Adipocyte (in vitro differentiated cells): ENCODE results near the gene PACS2.

Experiments
- DNase-seq: peaks from one replicate; pipeline ENCODE4 v3.0.0-alpha.2; 2015; ENCODE audit warnings: low read depth
- H3K27me3 ChIP-seq: replicated peaks from 2 replicates; pipeline ENCODE4 v1.7.0; 2013; ENCODE audit warnings: mild to moderate bottlenecking, low read length, moderate library complexity; ENCODE audit not compliant: control insufficient read depth, insufficient read depth
- H3K36me3 ChIP-seq: 2 replicates; pipeline ENCODE4 v1.7.0; 2013; ENCODE audit warnings: low read length, mild to moderate bottlenecking, moderate library complexity; ENCODE audit not compliant: control insufficient read depth, insufficient read depth, severe bottlenecking
- H3K4me1 ChIP-seq: 2 replicates; pipeline ENCODE4 v1.7.0; 2013; ENCODE audit warnings: mild to moderate bottlenecking, low read length, moderate library complexity; ENCODE audit not compliant: control insufficient read depth, insufficient read depth
- H3K4me3 ChIP-seq: 2 replicates; pipeline ENCODE4 v1.7.0; 2013; ENCODE audit warnings: mild to moderate bottlenecking, low read length, moderate library complexity
- H3K9ac ChIP-seq: 2 replicates; pipeline ENCODE4 v1.7.0; 2013; ENCODE audit warnings: mild to moderate bottlenecking, low read length, moderate library complexity
- H3K9me3 ChIP-seq: 2 replicates; pipeline ENCODE4 v1.7.0; 2013; ENCODE audit warnings: mild to moderate bottlenecking, low read length, moderate library complexity; ENCODE audit not compliant: control insufficient read depth

The PACS2 gene

DNA sequence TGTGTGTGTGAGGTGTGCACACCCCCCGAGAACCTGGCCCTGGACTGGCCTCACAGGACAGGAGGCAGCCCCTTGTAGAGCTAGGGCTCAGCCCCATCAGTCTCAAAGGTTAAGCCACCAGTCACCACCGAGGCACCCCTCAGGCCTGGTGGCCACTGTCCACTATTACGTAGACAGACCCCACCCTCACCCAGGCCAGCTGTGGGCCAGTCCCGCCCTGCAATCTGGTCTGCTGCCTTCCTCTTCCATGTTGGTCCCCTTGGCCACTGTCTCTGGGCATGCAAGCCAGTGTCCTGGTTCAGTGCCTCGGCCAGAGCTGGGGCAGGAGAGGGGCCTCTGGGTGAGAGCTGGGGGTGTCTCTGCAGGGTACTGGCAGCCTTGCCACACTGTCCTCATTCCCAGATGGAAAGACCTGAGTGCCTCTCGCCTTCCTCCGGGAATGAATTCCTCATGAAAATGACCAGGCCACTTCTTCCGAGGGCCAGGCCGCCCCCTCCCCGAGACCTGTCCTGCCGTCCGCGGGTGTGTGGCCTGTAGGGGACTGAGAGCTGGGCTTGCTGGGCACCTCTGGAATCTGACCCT is 82.9 kb downstream of the PACS2 start:
- Histone ChIP-seq H3K36me3 (peaks cover 8% of the 10 kb centered on the region), H3K4me3 (peak overlapping the region; percentile 92), H3K27me3 (no peaks in the 10 kb centered on the region), H3K4me1 (peaks cover 16% of the 10 kb centered on the region), H3K9me3 (no peaks in the 10 kb centered on the region), H3K9ac (peak overlapping the region; percentile 93)
- DNase-seq: no peak

DNA sequence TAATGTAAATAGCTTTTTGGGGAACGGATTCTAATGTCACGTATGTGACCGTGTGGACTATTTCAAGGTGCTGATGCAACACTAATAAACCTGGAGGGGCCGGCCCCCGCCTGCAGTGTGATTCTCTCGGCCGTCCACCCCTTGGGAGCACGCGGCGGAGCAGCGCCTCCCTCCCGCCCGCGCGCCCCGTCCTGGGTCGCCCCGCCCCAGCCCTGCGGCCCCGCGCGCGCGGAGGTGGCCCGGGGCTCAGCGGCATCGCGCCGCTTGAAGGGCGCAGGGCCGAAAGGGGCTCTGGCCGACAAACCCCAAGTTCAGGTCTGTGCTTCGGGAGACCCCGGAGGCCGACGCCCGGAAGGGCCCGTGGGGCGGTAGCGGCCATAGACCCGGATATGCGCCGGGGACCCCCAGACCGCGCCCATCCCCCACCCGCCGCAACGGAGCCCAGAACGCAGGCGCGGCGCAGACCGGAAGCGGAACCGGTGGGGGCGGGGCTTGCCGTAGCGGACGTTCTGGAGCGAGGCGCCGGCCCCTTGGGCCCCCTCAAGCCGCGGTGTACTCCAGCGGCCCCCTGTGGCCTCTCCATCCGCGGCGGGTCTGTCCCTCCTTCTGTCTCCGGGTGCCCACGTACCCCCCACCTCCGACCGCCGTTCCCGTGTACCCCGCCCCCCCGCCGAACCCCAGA is 83.6 kb downstream of the PACS2 start, which contains the start of gene TEX22:
TSS of gene TEX22 (plus strand) at position 495 of the 682 bp plus-strand sequence. CDS start 803 bp downstream, outside the sequence.
- DNase-seq: peak; percentile 94
- Histone ChIP-seq H3K36me3 (peaks cover 8% of the 10 kb centered on the region), H3K4me1 (peaks cover 16% of the 10 kb centered on the region), H3K9me3 (no peaks in the 10 kb centered on the region), H3K27me3 (no peaks in the 10 kb centered on the region), H3K4me3 (peak within 1 kb of the TSS; percentile 92), H3K9ac (peak within 1 kb of the TSS; percentile 93)

DNA sequence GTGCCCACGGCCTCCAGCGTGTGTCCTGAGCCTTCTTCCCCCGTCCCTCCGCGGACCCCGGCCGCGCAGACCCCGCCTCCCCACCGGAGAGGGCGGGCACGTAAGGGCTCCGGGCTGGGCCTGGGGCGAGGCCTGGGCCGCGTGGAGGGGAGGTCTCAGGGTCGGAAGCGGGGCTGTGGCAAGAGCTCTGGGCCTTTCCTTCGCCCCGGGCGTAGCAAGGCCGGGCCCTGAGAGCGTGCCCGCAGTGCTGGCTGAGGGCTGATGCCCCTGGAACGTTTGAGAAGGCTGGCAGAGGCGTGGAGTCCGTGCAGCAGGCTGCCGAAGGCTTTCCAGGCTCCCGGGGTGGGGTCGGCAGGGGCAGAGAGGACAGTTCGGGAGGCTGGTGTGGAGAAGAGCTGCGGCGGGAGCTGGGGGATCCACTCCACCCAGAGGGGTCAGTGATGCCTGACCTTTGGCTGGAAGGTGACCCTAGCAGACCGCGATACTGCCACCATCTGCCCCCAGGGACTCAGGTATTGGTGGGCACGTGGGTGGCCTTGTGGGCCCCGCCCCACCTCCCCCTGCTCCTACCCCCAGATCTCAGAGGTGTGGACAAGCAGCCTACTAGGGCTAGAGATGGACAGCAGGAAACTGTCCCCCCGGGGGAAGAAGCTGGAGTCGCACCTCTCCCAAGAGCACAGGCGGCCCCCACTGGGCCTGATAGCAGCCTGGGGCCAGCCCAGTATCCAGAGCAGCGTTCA is 84.3 kb downstream of the PACS2 start:
- DNase-seq: no peak
- Histone ChIP-seq H3K4me1 (peaks cover 16% of the 10 kb centered on the region), H3K9ac (peak overlapping the region; percentile 93), H3K27me3 (no peaks in the 10 kb centered on the region), H3K36me3 (peaks cover 8% of the 10 kb centered on the region), H3K4me3 (peak overlapping the region; percentile 92), H3K9me3 (no peaks in the 10 kb centered on the region)

DNA sequence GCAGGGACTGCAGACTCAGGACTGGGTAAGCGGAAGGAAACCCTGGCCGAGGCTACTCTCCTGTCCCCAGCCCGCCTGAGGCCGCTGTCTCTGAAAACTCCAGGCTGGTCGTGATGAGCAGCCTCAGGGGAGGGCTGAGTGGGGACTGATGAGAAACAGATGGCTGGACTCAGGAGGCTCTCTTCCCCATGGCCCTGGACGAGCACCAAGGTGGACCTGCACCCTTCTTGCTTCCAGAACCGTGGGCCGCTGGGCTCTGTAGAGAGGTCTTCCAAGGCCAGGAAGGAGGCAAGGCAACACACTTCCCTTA is 84.9 kb downstream of the PACS2 start:
- peak overlapping the region; percentile 92 for H3K4me3 ChIP-seq
- no peak for DNase-seq
- H3K27me3 ChIP-seq: no peaks in the 10 kb centered on the region
- peak overlapping the region; percentile 93 for H3K9ac ChIP-seq
- H3K36me3 ChIP-seq: peaks cover 8% of the 10 kb centered on the region
- no peaks in the 10 kb centered on the region for H3K9me3 ChIP-seq
- H3K4me1 ChIP-seq: peaks cover 16% of the 10 kb centered on the region

DNA sequence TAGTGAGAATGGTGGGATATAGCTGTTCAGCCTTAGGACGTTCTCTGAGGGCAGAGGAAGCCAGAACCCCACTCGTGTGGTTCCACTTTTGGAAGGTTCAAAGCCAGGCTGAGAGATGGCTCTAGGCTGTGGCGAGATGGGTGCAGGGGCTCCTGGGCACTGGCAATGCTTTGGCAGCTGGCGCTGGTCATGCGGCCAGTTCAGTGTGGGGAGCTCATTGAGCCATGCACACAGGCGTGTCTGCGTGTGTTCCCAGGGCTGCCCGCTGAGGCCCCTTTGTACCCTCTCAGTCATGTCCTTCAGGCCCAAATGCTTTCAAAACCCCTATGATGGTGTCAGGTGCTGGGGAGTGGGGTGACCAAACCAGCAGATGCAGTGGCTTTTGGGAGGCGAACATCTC is 85.5 kb downstream of the PACS2 start:
- H3K9ac ChIP-seq: no peak overlapping the region
- H3K4me3 ChIP-seq: peak overlapping the region; percentile 92
- H3K36me3 ChIP-seq: peaks cover 8% of the 10 kb centered on the region
- no peak for DNase-seq
- H3K9me3 ChIP-seq: no peaks in the 10 kb centered on the region
- H3K27me3 ChIP-seq: no peaks in the 10 kb centered on the region
- H3K4me1 ChIP-seq: peaks cover 16% of the 10 kb centered on the region

DNA sequence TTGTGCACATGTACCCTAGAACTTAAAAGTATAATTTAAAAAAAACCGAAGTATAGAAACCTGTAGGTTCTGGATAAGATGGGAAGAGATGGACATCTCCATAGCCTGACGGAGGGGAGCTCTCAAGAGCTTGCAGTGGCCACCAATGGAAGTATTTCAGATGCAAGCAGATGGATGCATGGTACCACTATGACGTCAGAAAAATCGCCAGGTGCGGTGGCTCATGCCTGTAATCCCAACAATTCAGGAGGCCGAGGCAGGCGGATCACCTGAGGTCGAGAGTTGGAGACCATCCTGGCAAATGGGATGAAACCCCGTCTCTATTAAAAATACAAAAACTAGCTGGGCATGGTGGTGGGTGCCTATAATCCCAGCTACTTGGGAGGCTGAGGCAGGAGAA is 87.2 kb downstream of the PACS2 start:
- Histone ChIP-seq H3K36me3 (peaks cover 8% of the 10 kb centered on the region), H3K4me3 (no peak overlapping the region), H3K9ac (no peak overlapping the region), H3K9me3 (no peaks in the 10 kb centered on the region), H3K4me1 (peaks cover 16% of the 10 kb centered on the region), H3K27me3 (no peaks in the 10 kb centered on the region)
- DNase-seq: no peak

DNA sequence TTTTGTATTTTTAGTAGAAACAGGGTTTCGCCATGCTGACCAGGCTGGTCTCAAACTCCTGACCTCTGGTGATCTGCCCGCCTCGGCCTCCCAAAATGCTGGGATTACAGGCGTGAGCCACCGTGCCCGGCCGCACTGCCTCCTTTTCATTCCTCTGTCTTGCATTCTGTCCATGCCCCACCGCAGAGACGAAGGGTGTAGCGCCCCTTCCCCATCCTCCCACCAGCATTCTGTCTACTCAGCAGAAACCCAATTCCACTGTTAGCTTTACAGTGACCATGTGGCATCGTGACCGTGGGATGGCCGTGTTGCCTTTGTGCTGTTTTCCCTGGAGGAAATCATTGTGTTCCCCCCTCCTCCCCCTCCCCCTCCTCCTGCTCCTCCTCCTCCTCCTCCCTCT is 94.0 kb downstream of the PACS2 start:
- no peak overlapping the region for H3K4me3 ChIP-seq
- H3K4me1 ChIP-seq: peaks cover 3% of the 10 kb centered on the region
- no peak for DNase-seq
- no peaks in the 10 kb centered on the region for H3K27me3 ChIP-seq
- no peak overlapping the region for H3K9ac ChIP-seq
- H3K9me3 ChIP-seq: no peaks in the 10 kb centered on the region
- no peaks in the 10 kb centered on the region for H3K36me3 ChIP-seq

DNA sequence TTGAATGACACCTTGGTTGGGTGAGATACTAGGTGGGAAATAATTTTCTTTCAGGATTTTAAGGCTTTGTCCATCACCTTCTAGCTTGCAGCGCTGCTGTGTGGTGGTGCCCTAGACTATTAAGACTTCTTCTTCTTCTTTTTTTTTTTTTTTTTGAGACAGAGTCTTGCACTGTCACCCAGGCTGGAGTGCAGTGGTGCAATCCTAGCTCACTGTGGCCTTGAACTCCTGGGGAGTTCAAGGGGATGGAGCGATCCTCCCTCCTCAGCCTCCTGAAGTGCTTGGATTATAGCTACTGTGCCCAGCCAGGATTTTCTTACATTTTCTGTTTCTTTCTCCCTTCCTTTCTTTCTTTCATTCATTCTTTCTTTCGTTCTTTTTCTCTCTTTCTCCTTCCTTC is 94.8 kb downstream of the PACS2 start:
- no peak overlapping the region for H3K9ac ChIP-seq
- DNase-seq: no peak
- peaks cover 3% of the 10 kb centered on the region for H3K4me1 ChIP-seq
- no peaks in the 10 kb centered on the region for H3K36me3 ChIP-seq
- no peaks in the 10 kb centered on the region for H3K27me3 ChIP-seq
- no peak overlapping the region for H3K4me3 ChIP-seq
- no peaks in the 10 kb centered on the region for H3K9me3 ChIP-seq

DNA sequence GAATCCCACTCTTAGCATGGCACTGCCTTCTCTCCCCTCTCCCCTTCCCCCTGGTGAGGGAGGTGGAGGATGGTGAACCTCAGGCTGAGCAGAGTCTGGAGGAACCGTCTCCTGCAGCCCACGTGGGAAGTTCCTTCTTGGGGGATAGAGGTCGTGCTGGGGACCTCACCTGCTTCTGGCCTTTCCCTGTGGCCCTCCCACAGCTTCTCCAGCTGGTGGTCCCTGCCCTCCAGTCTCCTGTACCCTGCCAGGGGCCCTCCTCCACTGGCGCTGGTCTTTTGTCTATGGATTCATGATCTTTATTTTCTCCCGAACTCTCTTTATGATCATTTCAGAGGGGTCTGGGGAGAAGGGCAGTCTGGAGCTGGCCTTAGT is 96.1 kb downstream of the PACS2 start:
- peak overlapping the region; percentile 72 for H3K4me3 ChIP-seq
- no peak for DNase-seq
- peak overlapping the region; percentile 42 for H3K9ac ChIP-seq
- no peaks in the 10 kb centered on the region for H3K9me3 ChIP-seq
- no peaks in the 10 kb centered on the region for H3K27me3 ChIP-seq
- no peaks in the 10 kb centered on the region for H3K36me3 ChIP-seq
- peaks cover 7% of the 10 kb centered on the region for H3K4me1 ChIP-seq

DNA sequence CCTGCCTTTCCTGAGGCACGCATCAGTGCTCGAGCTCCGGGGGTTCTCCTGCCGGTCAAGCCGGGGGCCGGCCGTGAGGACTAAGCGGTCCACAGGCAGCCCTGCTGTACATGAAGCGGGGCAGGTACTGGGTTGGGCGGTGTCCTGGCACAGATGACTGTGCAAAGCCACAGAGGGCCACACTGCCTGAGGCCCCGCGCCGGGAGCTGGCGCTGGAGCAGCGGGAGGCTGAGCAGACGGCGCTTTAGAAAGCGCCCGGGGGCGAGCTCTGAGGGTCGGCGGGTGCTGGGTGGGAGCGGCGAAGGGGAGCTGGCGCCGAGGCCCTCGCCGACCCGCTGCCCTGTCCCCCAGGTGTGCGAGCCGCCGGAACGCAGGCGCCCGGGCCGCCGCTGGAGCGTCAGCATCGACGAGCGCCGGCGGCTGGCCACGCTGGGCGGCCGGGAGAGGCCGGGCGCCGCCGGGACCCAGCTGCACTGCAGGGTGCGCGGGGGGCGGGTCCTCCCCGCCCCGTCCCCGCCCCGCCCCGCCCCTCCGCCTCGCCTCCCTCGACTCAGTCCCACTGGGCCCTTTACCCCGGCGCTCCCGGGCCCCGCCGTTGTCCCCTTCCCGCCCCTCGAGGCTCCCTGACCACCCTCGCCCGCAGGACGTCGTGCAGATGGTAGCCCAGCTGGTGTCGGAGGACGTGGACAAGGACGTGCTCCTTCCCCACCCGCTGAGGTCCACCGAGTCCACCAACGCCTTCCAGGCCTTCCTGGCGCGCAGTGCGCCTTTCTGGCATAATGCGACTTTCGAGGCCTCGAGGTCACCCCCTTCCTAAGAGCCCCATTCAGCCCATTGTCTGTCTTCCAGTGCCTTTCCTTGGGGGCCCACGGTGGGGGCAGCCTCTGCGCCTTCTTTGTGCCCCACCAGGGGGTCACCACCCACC is 96.7 kb downstream of the PACS2 start:
- no peaks in the 10 kb centered on the region for H3K36me3 ChIP-seq
- H3K27me3 ChIP-seq: no peaks in the 10 kb centered on the region
- H3K4me3 ChIP-seq: peak overlapping the region; percentile 72
- H3K9ac ChIP-seq: peak overlapping the region; percentile 51
- peak; percentile 80 for DNase-seq
- peaks cover 7% of the 10 kb centered on the region for H3K4me1 ChIP-seq
- no peaks in the 10 kb centered on the region for H3K9me3 ChIP-seq
